CD4-positive, alpha-beta T cell treated with Interleukin-1 beta for 1 hour (primary cell): ENCODE data around the gene EYS.
"Not testable (repeated sequence)": the region's sequence is repeated elsewhere in the genome, so short reads cannot be mapped to it uniquely, and the experiment has no call there.

Experiments
- DNase-seq, 2 donors: peaks; one replicate each; pipeline ENCODE4 v3.0.0-alpha.2; 2020 to 2022

Gene EYS

DNA sequence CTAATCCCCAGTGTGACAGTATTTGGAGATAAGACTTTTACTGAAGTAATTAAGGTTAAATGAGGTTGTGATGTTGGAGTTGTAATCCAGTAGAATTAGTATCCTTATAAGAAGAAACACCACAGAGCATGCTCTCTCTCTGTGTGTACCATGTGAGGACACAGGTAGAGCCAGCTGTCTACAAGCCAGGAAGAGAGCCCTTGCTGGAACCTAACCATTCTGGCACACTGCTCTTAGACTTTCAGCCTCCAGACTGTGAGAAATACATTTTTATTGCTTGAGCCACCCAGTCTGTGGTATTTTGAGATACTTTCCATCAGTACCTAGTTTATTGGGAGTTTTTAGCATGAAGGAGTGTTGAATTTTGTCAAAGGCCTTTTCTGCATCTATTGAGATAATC, 1961.2 kb downstream of the EYS start:
- no peak for DNase-seq

DNA sequence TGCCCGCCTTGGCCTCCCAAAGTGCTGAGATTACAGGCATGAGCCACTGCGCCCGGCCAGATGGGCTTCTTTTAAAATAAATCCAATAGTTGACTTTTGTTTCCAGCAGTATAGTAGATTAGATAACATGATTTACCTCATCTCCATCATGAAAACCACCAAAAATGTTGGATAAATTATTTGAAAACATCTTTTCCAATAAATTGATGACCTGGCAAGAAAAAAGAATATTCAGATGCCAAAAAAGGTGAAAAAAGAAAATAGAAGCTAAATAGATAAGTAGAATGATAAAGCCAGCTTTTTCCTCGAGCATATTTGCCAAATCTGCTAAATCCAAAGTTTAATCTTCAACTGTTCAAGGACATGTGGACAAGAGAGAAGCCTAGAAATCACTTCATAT, 1962.2 kb downstream of the EYS start:
- DNase-seq, result no peak

DNA sequence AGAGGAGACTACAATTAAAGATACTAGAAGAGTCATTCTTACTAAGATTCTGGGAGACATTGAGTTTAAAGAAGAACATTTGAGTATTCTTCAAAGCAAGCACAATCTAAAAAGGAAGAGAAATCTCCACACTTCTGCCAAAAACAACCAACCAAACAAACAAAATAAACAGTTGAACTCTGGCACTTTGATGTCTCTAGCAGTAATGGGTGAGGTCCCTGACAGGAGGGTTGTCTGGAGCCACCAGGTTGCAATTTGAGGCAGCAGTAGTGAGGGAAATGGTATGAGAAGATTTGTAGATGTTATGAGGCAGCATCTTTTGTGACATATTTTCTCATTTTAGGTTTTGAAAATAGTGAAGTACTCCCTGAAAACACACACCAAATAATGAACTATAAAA, 1963.3 kb downstream of the EYS start:
- no peak for DNase-seq

DNA sequence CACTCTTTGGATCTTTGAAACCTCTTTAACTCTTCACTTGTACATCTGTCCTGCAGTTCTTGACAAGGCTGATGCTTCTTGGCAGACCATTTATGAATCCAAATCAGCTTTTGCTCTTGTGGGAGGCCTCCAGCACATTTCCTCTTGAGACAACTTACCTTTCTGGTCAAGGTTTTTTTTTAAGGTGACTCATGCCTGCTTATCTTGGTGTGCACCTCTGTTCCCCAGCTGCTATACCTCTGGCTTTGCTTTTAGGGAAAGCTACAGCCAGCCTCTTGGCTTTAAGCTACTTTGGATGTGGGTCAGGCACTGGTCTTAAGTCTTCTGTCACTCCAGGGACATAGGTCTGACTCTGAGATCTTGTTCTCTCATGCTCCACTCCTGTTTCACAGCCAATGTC, 1965.0 kb downstream of the EYS start:
- no peak for DNase-seq

DNA sequence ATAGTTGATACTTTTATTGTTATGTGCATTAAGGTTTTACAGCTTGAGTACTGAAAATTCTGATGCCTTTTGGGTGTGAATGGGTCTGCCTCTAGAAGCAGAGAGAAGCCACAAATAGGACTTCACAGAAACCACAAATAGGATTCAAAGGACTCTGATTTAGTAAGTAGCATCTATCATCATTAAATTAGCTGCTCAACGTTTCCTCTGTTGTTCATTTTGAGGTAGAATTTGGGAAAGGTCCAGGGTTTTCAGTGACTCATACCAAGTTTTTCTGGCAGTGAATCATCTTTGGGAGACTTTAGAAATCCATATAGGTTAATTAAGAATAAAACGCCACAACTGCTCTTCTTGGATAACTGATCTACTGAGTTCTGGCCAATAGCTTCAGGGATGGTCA, 1966.3 kb downstream of the EYS start:
- DNase-seq, result no peak

DNA sequence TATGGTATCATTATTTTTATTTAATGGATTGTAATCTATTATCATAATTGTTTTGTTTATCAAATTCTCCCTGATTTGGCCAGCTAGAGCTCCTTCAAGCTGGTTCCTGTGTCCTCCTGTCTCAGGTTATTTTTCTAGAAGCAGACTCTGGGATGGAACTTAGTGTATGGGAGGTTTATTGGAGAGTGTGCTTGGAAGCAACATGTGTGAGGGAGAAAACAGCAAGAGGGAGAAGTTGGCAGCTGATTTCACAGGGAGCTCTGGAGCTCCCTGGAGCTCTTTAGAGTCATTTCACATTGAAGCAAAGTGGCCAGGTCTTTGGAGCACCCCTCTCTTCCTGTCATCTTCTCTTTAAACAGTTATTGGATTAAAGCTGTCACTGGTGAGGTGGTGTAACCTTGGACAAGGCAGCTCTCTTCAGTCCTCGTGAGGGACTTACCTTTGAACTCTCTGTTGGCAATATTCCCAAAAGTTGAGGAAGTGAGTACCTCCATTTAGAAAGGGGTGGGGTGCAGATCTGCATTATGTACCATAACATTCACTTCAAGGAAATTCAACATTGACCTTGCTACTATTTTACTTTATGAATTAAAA, 1967.8 kb downstream of the EYS start:
- DNase-seq, result no peak

DNA sequence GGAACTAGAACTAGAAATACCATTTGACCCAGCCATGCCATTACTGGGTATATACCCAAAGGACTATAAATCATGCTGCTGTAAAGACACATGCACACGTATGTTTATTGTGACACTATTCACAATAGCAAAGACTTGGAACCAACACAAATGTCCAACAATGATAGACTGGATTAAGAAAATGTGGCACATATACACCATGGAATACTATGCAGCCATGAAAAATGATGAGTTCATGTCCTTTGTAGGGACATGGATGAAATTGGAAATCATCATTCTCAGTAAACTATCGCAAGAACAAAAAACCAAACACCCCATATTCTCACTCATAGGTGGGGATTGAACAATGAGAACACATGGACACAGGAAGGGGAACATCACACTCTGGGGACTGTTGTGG, 1968.8 kb downstream of the EYS start:
- not testable (repeated sequence) for DNase-seq

DNA sequence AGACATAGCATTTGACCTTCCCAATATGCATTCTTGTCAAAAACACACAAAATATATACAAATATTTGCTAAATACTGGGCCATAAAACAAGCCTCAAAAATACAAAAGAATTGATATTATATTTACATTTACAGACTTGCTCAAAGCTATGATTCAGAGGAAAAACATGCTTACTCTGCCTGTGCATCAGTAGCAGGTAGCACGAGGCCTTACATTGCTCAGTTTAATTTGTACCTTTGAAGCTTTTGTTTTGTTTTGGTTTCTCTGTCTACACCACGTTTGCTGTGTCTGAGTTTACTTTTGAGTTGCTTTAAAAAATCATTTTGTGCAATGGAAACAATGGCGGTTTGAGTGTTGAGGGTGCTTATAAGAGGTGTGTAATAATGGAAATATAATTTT, 1972.1 kb downstream of the EYS start:
- no peak for DNase-seq

DNA sequence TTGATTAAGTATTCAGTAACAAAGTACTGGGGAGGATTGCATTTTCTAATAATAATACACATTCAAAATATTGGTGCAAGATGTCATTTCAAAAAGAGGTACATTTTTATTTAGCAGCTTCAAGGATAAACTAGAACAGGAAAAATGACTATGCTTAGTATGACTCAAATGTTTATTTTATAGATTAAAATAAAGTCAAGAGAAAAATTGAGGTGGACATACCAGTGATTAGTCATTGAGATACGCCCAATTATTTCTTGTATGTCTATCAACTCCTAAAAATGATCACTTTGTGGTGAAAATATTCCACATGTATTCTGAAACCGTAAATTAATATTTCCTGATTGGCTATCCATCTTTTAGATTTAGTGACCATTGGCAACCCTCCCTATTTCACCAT, 1974.7 kb downstream of the EYS start:
- DNase-seq, result no peak

DNA sequence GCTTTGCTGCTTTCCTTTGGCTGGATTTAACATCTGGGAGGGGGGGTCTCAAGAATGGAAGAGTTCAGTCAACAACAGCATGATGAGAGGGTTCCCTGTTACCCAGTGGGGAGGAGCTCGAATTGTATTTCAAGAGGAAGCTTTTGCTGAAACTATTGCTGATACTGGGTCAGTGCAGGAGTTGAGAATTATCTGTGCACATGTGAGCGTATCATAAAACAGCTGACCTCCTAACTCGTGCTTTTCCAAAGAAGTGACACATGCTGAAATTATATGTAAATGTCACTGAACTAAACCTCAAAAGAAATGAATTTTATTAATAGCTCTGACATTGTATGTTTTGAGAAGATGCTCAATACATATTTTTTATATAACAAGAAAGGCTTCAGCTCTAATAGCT, 1975.1 kb downstream of the EYS start:
- DNase-seq, result no peak

DNA sequence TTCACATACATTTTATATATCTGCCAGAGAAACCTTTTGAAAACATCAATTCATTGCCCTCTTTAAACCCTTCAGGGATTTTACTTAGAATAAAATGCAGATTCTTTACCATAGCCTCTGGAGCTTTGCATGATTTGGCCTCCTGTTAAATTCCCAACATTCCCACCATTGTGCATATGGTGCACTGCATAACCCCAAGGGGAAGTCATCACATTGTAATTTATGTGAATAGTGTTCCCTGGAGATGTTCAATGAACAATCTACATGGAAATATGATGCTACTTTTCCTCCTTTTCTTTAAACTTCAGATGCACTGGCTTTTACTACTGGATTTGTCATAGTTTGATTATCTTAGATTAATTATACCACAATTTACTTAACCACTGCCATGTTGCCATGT, 1976.7 kb downstream of the EYS start:
- DNase-seq, result no peak

DNA sequence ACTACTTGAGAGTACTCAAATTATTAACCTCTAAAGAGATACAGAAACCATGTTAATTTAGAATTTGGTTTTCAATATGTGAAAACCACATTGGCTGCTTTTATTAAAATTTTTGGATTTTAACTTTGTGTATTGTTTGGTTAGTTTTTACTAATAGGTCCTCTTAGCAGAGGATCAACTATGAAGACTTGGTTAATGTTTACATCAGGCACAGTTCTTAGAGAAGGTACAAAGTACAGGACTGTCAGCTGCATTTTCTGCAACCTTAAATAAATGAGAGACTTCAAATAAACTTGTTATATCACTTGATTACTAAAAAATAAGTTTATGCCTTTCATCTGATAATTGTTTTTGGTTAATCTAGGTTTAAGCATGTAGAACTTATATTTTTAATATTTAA, 1982.3 kb downstream of the EYS start:
- DNase-seq, result no peak

DNA sequence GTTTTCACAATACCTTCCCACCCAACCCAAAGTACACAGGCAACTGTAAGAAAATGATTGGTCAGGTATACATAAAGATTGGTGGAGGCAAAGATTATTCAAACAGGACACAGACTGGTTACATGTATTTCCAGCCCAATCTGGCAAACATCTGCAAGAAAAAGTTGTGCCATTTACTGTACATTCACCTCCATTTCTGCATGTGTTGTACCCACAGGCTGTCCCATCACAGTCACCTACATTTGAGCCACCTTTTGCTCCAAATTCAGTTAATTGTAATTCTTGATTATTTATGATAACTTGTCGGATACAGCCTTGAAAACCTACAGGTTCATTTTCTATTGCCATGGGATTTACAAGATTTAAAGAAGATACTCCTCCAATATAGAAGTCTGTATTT, 1985.8 kb downstream of the EYS start:
- DNase-seq, result no peak

DNA sequence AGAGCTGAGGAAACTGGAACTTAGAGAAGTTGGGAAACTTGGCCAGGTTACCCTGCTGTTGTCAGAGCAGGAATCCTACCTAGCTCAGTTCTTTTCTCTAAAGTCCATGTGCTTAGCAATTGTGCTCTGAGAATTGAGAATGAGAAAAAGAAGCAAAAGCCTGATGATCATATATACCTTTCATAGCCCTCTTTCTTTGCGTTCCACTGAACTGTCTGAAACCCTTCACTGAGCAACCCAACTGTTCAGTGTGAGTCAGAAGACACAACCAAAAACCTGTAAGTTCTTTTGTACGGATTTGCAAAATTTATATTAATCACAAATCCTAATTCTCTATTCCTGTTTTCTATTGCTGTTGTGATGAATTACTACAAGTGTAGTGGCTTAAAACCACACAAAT, 1990.9 kb downstream of the EYS start:
- no peak for DNase-seq

DNA sequence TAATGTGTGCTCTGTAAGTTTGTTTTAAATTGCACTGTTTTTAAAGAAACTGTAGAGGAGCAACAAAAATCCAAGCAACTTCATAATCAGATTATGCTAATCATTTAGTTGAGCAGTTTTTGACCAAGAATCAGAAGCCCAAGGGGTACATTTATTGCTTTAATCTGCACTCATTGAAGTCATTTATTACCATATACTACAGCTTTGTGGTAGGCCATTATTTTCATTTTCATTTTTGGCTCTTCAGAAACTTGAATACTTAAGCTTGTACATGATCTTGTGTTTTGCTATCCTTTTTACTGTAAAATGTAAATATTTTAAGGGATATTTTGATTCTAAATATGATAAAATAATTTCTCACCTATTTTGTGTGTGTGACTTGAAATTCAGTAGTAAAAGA, 1992.9 kb downstream of the EYS start:
- DNase-seq, result no peak

DNA sequence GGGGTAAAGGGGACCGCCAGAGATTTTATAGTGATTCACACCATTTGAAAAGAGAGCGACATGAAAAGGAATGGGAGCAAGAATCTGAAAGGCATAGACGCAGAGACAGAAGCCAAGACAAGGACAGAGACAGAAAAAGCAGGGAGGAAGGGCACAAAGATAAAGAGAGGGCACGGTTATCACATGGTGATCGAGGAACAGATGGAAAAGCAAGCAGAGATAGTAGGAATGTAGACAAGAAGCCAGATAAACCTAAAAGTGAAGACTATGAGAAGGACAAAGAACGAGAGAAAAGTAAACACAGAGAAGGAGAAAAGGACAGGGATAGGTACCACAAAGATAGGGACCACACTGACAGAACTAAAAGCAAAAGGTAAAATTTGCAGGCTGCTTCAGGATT, 1993.7 kb downstream of the EYS start:
- no peak for DNase-seq

DNA sequence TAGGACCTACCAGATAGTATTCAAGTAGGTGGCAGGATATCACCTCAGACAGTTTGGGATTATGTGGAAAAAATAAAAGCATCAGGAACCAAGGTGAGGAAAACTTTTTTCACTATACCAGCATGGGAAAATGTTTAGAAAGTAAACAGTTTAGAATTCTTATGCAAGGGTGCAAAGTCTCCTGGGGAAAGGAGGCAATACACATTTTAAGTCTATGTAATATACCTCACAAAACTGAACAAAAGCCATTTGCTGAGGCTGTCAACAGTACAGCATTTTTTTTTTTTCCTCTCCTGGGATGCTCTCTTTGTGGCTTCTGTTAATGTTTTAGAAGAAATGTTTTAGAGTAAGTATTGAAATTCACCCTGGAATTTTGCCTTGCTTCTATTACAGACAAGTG, 1997.9 kb downstream of the EYS start:
- DNase-seq, result no peak

DNA sequence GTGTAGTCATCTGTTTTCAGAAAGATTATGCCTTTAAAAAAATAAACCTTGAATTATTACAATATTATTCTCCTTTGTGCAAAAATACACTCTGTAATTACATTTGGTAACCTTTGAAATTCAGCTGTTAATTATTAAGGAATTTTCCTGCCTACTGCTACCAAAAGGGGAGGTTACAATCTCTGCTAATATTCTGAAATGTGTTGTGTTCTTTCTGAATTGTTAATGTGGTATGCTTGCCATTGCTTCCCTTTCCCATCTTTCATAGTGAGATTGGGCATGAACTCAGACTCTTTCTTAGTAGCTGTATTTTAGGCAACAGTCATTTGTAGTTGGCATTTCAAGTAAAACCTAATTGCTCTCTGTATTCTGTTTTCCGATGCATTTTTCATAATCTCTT, 1998.4 kb downstream of the EYS start:
- no peak for DNase-seq

DNA sequence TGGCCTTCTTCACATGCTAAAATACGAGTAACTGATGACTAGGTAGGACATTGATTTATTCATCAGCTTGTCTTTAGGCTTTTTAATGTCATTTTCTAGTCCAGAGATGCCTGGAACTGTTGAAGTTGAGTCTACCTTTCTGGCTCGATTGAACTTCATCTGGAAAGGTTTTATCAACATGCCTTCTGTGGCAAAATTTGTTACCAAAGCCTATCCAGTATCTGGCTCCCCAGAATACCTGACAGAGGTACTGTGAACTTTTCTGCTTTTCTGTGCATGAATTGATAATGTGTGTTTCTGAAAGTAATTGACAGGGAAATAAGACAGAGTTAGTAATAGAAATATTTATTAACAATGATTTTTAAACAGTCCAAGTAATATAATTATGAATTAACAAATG, 2000.4 kb downstream of the EYS start:
- DNase-seq, result no peak

DNA sequence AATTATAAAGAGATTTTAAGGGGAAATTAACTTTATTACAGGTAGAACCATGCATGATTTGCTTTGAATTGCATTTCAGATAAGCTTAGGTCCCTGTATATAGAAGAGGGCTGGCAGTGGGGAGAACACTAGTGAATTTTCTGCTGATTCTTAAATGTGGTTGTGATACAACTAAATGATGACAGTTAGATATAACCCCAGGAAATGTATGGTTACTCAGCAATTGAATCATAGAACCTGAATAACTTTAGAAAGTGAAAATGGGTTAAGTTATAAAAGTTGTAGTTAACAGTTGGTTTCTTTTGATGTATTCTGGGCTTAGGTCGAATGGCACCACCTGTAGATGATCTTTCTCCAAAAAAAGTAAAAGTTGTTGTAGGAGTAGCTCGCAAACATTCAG, 2001.3 kb downstream of the EYS start:
- DNase-seq, result no peak

DNA sequence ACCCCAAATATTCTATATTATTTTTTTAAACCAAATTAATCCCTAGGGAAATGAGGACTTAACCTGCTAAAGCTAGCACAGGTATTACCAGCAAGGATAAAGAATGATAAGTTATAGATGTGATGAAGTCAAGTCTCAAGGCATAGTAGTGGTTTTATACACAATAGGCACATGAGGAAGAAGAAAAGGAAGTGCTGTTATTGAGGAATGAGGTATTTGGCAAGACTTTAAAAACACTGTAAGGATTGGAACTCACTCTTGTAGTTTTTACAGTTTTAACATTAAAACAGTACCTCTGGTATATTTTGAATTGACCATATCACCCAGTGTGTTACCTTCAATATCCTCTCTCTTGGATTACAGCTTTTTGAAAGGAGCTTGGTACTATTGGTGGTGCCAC, 2016.8 kb downstream of the EYS start:
- DNase-seq, result no peak

DNA sequence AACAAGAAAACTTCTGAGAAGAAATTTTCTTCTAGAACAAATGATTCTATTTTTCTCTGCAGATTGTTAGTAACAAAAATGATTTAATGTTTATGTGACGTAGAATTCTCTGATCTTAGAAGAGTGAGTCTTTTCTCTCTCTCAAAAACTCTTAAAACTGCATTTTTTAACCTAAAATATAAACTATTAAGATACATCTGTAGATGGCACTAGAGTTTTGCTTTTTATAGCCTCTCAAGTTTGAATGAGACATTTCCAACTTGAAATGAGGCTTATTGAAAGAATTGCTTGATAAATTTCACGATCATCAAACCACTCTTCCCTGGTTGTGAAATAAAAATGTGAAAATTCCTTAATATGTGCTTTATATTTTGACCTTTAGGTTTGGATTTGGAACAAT, 2017.6 kb downstream of the EYS start:
- DNase-seq, result no peak

DNA sequence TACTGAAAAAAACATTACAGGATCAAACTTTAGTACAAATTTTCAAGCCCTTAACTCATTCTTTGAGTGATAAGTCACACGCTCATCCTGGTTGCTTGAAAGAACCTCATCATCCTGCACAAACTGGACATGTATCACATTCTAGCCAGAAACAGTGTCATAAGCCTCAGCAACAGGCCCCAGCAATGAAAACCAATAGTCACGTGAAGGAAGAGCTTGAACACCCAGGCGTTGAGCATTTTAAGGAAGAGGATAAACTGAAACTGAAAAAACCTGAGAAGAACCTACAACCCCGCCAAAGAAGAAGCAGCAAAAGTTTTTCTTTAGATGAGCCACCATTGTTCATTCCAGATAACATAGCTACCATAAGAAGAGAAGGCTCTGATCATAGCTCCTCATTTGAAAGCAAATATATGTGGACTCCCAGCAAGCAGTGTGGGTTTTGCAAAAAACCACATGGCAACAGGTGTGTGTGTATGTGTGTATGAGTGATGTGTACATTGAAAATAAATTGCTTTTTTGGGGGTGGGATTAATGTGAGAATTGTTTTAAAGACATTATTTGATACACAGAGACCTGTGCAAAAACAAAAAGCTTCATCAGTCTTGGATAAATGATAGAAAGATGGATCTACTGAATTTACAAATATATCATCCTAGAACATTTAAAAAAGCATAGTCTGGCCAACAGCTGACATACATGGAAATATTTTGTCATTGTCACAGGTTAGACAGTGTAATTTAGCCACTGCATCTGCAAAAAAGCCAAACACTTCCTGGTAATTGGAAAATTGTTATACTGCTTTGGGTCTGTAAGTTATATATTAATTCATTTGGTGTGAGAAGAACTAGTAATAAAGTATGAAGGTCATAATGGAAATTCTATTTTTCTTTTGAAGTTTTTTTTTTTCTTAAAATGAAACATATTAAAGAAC, 2021.3 kb downstream of the EYS start:
- peak in 1 of 2 donors; percentile 19 for DNase-seq

DNA sequence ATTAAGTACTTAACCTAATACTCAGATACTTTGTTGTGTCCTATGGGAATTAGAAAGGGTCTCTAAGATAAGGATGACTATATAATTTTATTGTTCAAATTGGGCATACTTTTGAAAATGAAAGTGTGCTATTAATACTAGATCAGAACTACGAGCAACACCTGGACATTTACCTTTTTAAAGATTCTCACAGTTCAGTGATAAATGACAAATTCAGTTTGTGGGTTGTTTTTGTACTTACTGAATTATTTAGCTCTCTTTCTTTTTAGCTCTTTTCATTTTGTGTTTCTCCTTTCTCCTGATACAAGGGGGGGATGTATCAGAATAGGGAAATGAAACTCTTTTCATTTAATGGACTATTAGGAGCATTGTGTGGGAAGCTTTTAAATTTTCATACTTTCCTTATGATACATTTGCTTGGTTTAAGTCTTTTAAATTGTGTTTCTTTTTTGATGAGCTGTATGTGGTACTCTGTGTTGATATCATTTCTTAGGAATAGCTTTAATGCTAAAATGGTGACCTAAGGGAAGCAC, 2023.9 kb downstream of the EYS start:
- DNase-seq, result no peak

DNA sequence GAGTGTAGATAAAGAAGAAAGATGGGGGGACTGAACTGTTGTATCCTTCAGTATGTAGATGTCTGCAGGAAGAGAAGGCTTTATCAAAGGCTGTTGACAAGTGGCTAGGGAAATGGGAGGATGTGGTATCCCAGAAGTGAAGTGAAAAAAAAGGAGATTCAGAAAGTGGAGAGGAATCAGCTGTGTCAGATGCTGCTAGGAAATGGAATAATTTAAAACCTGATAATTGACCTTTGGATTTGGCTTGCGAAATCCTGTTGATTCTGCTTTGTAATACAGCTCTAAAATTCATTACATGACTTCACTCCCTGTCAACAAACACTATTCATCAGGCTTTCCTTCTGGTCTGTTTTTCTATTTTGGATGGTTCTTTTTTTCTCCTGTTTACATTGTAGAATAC, 2029.7 kb downstream of the EYS start:
- DNase-seq, result no peak
